CD8-positive, alpha-beta memory T cell (primary cell): Measurements from ENCODE around the gene FARS2. TPM values are rescaled to one million over a fixed set of nuclear protein-coding genes. Genes with fewer than 3 reads are reported as not detected.
A peak's percentile ranks its signal among the peaks of the same experiment; 100 is the strongest.

Experiments used
- CTCF ChIA-PET: fragments of 350-600 bp; sonication (Branson Sonifier 250); formaldehyde crosslinking; loops from one replicate; lab custom pipeline; 2021; ENCODE audit warnings: antibody characterized with exemption; lab: Charles Lee
- POLR2A ChIA-PET: fragments of 350-600 bp; sonication (Branson Sonifier 250); formaldehyde crosslinking; loops from one replicate; lab custom pipeline; 2021; ENCODE audit warnings: antibody characterized with exemption; lab: Charles Lee
- DNase-seq, 5 donors: peaks; one replicate each; pipeline versions ENCODE4 v3.0.0 to v3.0.0-alpha.2; 2020 to 2022; ENCODE audit warnings: mixed read lengths in 1 of 5
- H3K27ac ChIP-seq: one replicate; pipeline ENCODE4 v1.7.0; 2013; ENCODE audit warnings: low read depth, mild to moderate bottlenecking, low read length, moderate library complexity
- H3K27me3 ChIP-seq: 2 replicates; pipeline ENCODE4 v1.7.0; 2013; ENCODE audit warnings: low read length, mild to moderate bottlenecking; ENCODE audit not compliant: insufficient read depth, poor library complexity, severe bottlenecking
- H3K36me3 ChIP-seq: 2 replicates; pipeline ENCODE4 v1.7.0; 2013; ENCODE audit warnings: mild to moderate bottlenecking, low read length, moderate library complexity; ENCODE audit not compliant: insufficient read depth
- H3K4me1 ChIP-seq: 2 replicates; pipeline ENCODE4 v1.7.0; 2013; ENCODE audit warnings: mild to moderate bottlenecking, low read length, moderate library complexity; ENCODE audit not compliant: insufficient read depth
- H3K4me3 ChIP-seq: 2 replicates; pipeline ENCODE4 v1.7.0; 2013; ENCODE audit warnings: mild to moderate bottlenecking, low read length
- H3K9me3 ChIP-seq: 2 replicates; pipeline ENCODE4 v1.7.0; 2013; ENCODE audit warnings: mild to moderate bottlenecking, low read length
- H3K27ac Mint-ChIP-seq, 8 donors: one replicate each; pipeline ENCODE4 v1.8.0; 2020 to 2021; ENCODE audit warnings: mixed read lengths in 8 of 8, mild to moderate bottlenecking in 6 of 8, inconsistent platforms in 3 of 8, moderate library complexity in 3 of 8
- H3K27me3 Mint-ChIP-seq, 2 donors: one replicate each; pipeline ENCODE4 v1.8.0; 2020 to 2021; ENCODE audit warnings: mixed read lengths in 2 of 2, mild to moderate bottlenecking in 1 of 2, moderate library complexity in 1 of 2
- H3K36me3 Mint-ChIP-seq, 3 donors: one replicate each; pipeline ENCODE4 v1.8.0; 2020 to 2021; ENCODE audit warnings: mixed read lengths in 3 of 3, inconsistent platforms in 1 of 3, mild to moderate bottlenecking in 1 of 3
- H3K4me1 Mint-ChIP-seq, 3 donors: one replicate each; pipeline ENCODE4 v1.8.0; 2020 to 2021; ENCODE audit warnings: mixed read lengths in 3 of 3, inconsistent platforms in 1 of 3, mild to moderate bottlenecking in 1 of 3
- H3K4me3 Mint-ChIP-seq, 7 donors: one replicate each; pipeline ENCODE4 v1.8.0; 2020 to 2021; ENCODE audit warnings: mixed read lengths in 7 of 7, mild to moderate bottlenecking in 6 of 7, moderate library complexity in 4 of 7, inconsistent platforms in 2 of 7
- H3K9me3 Mint-ChIP-seq, 5 donors: one replicate each; pipeline ENCODE4 v1.8.0; 2020 to 2022; ENCODE audit warnings: mixed read lengths in 5 of 5, mild to moderate bottlenecking in 3 of 5, moderate library complexity in 2 of 5, inconsistent platforms in 1 of 5
- polyA plus RNA-seq: library from polyadenylated mRNA; unstranded; fragments of 300-500 nt; fragmentation: Illumina TruSeq; gene quantifications from one replicate; pipeline ENCODE4 v1.2.3, GENCODE V29; 2021
- total RNA-seq, 2 experiments: library from RNA; stranded (reverse); gene quantifications; one replicate each; pipeline ENCODE4 v1.2.3, GENCODE V29; 2021

FARS2 gene
- total and polyA plus RNA-seq, 3 experiments from 2014 or later = 24.5 to 26.0 (median 24.9) TPM

DNA sequence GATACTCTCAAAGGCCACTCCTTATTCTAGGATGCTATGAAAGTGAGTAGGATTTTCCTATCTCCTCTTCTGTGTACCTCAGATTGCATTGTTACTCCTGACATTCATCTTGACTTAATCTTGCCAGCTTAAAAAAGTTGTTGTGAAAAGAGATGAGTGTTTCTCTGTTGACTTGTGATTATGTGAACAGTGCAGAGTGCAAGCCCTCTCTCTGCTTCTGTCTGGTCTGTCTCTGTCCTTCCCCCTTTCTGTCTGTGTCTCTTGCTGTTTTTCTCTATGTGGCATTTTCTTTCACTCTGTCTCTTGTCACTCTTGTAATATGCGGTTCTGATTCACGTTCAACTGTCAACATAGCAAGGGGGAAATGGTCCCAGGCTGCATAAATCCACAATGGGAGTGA is 306.6 kb downstream of the FARS2 start:
- no peaks in the 10 kb centered on the region for H3K36me3 ChIP-seq
- Mint-ChIP-seq H3K36me3 (peaks cover 0 to 32% (median 11%) of the 10 kb centered on the region in 3 donors), H3K27ac (no peak overlapping the region), H3K27me3 (peaks cover 0 to 1% of the 10 kb centered on the region in 2 donors), H3K4me1 (peaks cover 18 to 38% (median 32%) of the 10 kb centered on the region in 3 donors), H3K9me3 (no peaks in the 10 kb centered on the region), H3K4me3 (no peak overlapping the region)
- no peak overlapping the region for H3K4me3 ChIP-seq
- H3K9me3 ChIP-seq = no peaks in the 10 kb centered on the region
- H3K27me3 ChIP-seq = no peaks in the 10 kb centered on the region
- POLR2A ChIA-PET = no interaction called here
- no peaks in the 10 kb centered on the region for H3K4me1 ChIP-seq
- no peak for DNase-seq
- H3K27ac ChIP-seq = no peak overlapping the region
- CTCF ChIA-PET = no interaction called here

DNA sequence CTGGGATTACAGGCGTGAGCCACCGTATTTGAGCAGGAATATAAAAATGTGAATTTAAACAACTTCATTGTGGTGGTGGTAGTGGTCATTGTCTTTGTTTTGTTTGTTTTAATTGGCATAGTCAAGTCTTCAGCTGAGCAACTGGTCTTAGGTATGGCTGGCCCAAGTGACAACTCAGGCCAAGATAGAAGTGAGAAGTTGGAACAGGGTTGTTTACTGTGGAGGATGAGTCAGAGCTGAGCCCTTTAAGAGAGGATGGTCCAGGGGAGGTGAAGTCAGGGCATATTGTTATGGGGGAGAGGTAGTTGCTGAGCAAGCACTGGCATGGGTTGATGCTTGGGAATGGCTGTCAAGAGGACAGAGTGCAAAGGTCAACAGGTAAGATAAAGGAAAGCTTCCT is 308.2 kb downstream of the FARS2 start:
- H3K4me3 Mint-ChIP-seq = no peak overlapping the region
- H3K9me3 ChIP-seq = no peaks in the 10 kb centered on the region
- peaks cover 0 to 1% of the 10 kb centered on the region in 2 donors for H3K27me3 Mint-ChIP-seq
- no peak overlapping the region for H3K4me3 ChIP-seq
- no peak overlapping the region for H3K27ac ChIP-seq
- CTCF ChIA-PET = no interaction called here
- POLR2A ChIA-PET = no interaction called here
- peaks cover 0 to 42% (median 18%) of the 10 kb centered on the region in 3 donors for H3K36me3 Mint-ChIP-seq
- H3K36me3 ChIP-seq = no peaks in the 10 kb centered on the region
- DNase-seq = no peak
- no peaks in the 10 kb centered on the region for H3K4me1 ChIP-seq
- H3K27ac Mint-ChIP-seq = no peak overlapping the region
- peaks cover 15 to 33% (median 32%) of the 10 kb centered on the region in 3 donors for H3K4me1 Mint-ChIP-seq
- peaks cover 0 to 2% (median 0%) of the 10 kb centered on the region in 5 donors for H3K9me3 Mint-ChIP-seq
- no peaks in the 10 kb centered on the region for H3K27me3 ChIP-seq

DNA sequence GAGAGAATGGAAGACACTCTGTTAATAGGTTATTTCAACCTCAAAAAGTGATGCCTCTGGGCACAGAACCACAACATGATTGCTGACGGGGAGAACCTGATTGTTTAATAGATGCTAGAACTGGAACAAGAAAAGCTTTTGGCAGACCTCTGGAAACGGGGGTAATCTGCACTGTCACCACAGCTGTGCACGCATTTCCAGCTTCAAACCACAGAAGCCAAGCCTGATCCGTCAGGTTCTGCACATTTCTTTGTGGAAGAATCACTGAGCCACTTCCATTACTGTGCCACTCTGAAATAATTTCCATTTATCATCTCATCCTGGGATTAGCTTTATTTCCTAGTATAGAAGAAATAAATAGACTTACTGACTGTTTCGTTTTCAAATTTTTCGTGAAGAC is 309.3 kb downstream of the FARS2 start:
- H3K9me3 ChIP-seq = no peaks in the 10 kb centered on the region
- Mint-ChIP-seq H3K9me3 (peaks cover 0 to 2% (median 0%) of the 10 kb centered on the region in 5 donors), H3K36me3 (peaks cover 2 to 46% (median 18%) of the 10 kb centered on the region in 3 donors), H3K4me3 (no peak overlapping the region), H3K27ac (no peak overlapping the region), H3K4me1 (peaks cover 15 to 28% (median 28%) of the 10 kb centered on the region in 3 donors), H3K27me3 (peaks cover 0 to 1% of the 10 kb centered on the region in 2 donors)
- CTCF ChIA-PET = no interaction called here
- POLR2A ChIA-PET = no interaction called here
- H3K36me3 ChIP-seq = no peaks in the 10 kb centered on the region
- no peaks in the 10 kb centered on the region for H3K4me1 ChIP-seq
- H3K27ac ChIP-seq = no peak overlapping the region
- no peaks in the 10 kb centered on the region for H3K27me3 ChIP-seq
- no peak for DNase-seq
- H3K4me3 ChIP-seq = no peak overlapping the region

DNA sequence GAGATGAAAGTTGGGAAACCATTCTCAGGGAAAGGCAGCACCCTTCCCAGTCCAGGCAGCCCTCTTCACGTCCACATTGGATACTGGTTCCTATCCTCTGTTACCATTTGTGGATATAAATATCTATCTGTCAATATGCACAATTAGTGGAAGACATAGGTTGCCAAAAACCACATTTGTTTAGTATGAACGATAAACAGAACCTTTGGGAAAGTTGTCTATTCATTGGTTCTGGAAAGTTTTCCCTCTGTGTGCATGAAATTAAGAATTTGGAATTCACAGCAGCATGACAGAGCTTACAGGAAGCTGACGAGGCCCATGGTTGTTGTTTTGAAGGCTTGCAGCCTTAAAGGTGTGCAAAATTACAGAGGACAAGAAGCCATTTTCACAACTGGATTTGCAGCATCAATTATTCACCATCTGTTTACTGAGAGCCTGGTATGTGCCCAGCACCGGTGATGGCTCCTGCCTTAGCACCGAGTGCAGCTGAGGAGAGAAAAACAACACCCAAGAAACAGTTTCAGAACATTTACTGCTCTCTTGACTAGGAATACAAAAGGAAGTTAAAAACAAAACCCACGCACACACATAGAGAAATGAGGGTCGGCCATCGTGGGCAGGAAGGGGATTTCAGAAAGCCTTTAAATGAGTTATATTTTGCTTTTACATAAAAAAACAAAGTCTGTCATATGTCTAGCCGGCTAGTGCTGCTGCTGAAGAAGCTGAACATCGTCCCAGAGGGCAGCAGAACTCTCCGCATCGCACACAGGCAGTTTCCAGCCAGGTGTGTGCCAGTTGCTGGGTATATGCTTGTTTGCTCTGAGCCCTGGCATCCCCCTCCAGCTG is 319.6 kb downstream of the FARS2 start:
- H3K4me3 Mint-ChIP-seq = no peak overlapping the region
- peak overlapping the region in 1 of 8 donors; percentile 54 for H3K27ac Mint-ChIP-seq
- no peaks in the 10 kb centered on the region for H3K36me3 ChIP-seq
- H3K9me3 Mint-ChIP-seq = peaks cover 0 to 8% (median 2%) of the 10 kb centered on the region in 5 donors
- no peak overlapping the region for H3K27ac ChIP-seq
- ChIA-PET CTCF (no interaction called here), POLR2A (no interaction called here)
- H3K4me3 ChIP-seq = no peak overlapping the region
- peaks cover 5 to 9% (median 6%) of the 10 kb centered on the region in 3 donors for H3K4me1 Mint-ChIP-seq
- peaks cover 7% of the 10 kb centered on the region for H3K4me1 ChIP-seq
- H3K27me3 Mint-ChIP-seq = no peaks in the 10 kb centered on the region
- H3K27me3 ChIP-seq = no peaks in the 10 kb centered on the region
- DNase-seq = peak in 1 of 5 donors; percentile 40
- H3K36me3 Mint-ChIP-seq = peaks cover 5 to 15% (median 8%) of the 10 kb centered on the region in 3 donors
- peaks cover 2% of the 10 kb centered on the region for H3K9me3 ChIP-seq

DNA sequence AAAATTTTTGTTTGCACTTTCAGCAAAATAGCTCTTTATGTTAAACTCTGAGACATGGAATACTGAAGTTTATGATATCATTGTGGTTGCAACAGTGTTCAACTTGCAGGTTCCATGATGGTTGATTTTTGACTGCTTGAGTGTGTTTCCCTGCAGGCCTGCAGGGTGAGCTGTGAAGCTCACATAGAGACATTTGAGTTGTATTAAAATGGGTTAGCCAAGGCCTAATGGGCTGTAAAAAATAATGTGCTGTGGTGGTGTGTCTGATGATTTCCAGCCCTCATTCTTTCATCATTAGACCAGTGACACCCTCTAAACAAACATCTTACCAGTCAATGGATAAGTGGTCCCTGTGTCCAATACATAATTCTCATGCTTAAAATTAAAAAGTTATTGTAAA is 321.4 kb downstream of the FARS2 start:
- peaks cover 7% of the 10 kb centered on the region for H3K4me1 ChIP-seq
- DNase-seq = no peak
- Mint-ChIP-seq H3K27me3 (no peaks in the 10 kb centered on the region), H3K27ac (peak overlapping the region in 1 of 8 donors; percentile 15), H3K36me3 (peaks cover 5 to 18% (median 8%) of the 10 kb centered on the region in 3 donors), H3K9me3 (peaks cover 4 to 16% (median 6%) of the 10 kb centered on the region in 5 donors), H3K4me3 (no peak overlapping the region), H3K4me1 (peaks cover 5 to 9% (median 6%) of the 10 kb centered on the region in 3 donors)
- no peak overlapping the region for H3K27ac ChIP-seq
- no peaks in the 10 kb centered on the region for H3K36me3 ChIP-seq
- ChIA-PET POLR2A (no interaction called here), CTCF (no interaction called here)
- peaks cover 4% of the 10 kb centered on the region for H3K9me3 ChIP-seq
- H3K27me3 ChIP-seq = no peaks in the 10 kb centered on the region
- H3K4me3 ChIP-seq = no peak overlapping the region

DNA sequence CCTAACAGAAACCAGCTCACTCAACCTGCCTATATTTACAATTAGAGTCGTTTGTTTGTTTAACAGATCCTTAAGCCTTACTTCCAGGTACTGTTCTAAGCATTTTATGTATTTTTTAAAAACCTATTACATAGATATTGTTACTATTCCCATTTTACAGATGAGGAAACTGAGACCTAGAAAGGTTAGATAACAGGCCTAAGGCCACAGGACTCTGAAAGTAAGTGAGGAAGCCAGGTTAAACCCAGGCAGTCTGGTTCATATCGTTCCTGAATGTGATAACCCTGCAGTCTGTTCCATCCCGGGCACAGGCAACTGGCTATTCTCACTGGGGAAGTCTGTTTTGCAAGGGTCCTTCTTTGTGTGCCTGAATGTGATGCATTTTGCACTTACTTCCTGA is 322.2 kb downstream of the FARS2 start:
- Histone ChIP-seq H3K27me3 (no peaks in the 10 kb centered on the region), H3K27ac (no peak overlapping the region), H3K9me3 (peaks cover 4% of the 10 kb centered on the region), H3K4me3 (no peak overlapping the region), H3K36me3 (no peaks in the 10 kb centered on the region), H3K4me1 (peaks cover 7% of the 10 kb centered on the region)
- H3K36me3 Mint-ChIP-seq = peaks cover 5 to 18% (median 8%) of the 10 kb centered on the region in 3 donors
- H3K4me1 Mint-ChIP-seq = peaks cover 5 to 11% (median 8%) of the 10 kb centered on the region in 3 donors
- no peaks in the 10 kb centered on the region for H3K27me3 Mint-ChIP-seq
- H3K27ac Mint-ChIP-seq = no peak overlapping the region
- peaks cover 4 to 16% (median 6%) of the 10 kb centered on the region in 5 donors for H3K9me3 Mint-ChIP-seq
- H3K4me3 Mint-ChIP-seq = no peak overlapping the region
- ChIA-PET POLR2A (no interaction called here), CTCF (no interaction called here)
- no peak for DNase-seq

DNA sequence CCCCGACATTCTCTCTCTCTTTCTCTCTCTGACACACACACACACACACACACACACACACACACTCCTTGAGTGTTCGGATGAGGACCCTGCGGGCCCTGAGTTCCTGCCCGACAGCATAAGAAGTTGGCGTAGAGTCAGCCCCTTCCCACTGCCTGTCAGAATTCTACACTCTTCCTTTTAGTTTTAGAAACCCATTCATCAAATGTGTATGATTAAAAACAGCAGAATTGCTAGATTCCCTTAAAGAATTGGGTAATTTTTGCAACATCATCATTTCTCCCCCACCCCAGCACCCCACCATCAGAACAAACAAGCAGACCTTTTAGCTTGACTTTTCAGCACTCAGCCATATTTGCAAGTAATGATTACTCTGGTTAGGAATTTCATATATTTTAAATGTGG is 322.8 kb downstream of the FARS2 start:
- H3K4me3 ChIP-seq = no peak overlapping the region
- H3K27me3 ChIP-seq = no peaks in the 10 kb centered on the region
- Mint-ChIP-seq H3K27me3 (no peaks in the 10 kb centered on the region), H3K36me3 (peaks cover 5 to 18% (median 6%) of the 10 kb centered on the region in 3 donors), H3K4me1 (peaks cover 5 to 12% (median 12%) of the 10 kb centered on the region in 3 donors), H3K4me3 (no peak overlapping the region), H3K9me3 (peaks cover 4 to 16% (median 6%) of the 10 kb centered on the region in 5 donors), H3K27ac (no peak overlapping the region)
- peaks cover 7% of the 10 kb centered on the region for H3K4me1 ChIP-seq
- POLR2A ChIA-PET = no interaction called here
- no peak for DNase-seq
- no peak overlapping the region for H3K27ac ChIP-seq
- CTCF ChIA-PET = no interaction called here
- no peaks in the 10 kb centered on the region for H3K36me3 ChIP-seq
- peaks cover 4% of the 10 kb centered on the region for H3K9me3 ChIP-seq

DNA sequence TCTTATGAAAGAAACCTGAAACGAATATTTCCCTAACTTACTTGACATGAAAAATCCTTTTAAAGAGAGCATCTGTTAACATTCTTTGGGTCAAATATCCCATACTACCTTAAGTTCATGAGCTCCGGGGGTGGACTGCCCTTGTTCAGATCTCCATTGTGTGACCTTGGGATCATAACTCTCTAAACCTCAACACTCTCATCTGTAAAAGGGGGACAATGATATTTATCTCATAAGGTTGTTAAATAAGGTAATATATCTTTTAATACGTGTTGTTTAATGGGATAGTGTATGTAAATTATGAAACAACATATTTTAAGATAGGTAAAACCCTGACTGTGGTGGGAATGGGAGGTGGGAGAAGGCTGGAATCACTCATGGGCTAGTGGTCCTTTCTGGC is 326.3 kb downstream of the FARS2 start:
- Mint-ChIP-seq H3K27ac (no peak overlapping the region), H3K4me1 (peaks cover 0 to 6% (median 3%) of the 10 kb centered on the region in 3 donors), H3K36me3 (peaks cover 5 to 18% (median 7%) of the 10 kb centered on the region in 3 donors), H3K9me3 (peaks cover 4 to 16% (median 6%) of the 10 kb centered on the region in 5 donors), H3K27me3 (no peaks in the 10 kb centered on the region), H3K4me3 (no peak overlapping the region)
- Histone ChIP-seq H3K36me3 (no peaks in the 10 kb centered on the region), H3K27ac (no peak overlapping the region), H3K9me3 (peaks cover 4% of the 10 kb centered on the region), H3K4me3 (no peak overlapping the region), H3K27me3 (no peaks in the 10 kb centered on the region), H3K4me1 (no peaks in the 10 kb centered on the region)
- no peak for DNase-seq
- POLR2A ChIA-PET = no interaction called here
- CTCF ChIA-PET = no interaction called here
